Ishikawa (cell line): ENCODE data around the gene LRRC72.

Source experiments
- EP300 ChIP-seq: IDR thresholded peaks from 2 replicates; pipeline ENCODE4 v1.6.1; 2012; ENCODE audit warnings: borderline replicate concordance
- RAD21 ChIP-seq: IDR thresholded peaks from 2 replicates; pipeline ENCODE4 v1.6.1; 2012; ENCODE audit warnings: low read depth

DNA sequence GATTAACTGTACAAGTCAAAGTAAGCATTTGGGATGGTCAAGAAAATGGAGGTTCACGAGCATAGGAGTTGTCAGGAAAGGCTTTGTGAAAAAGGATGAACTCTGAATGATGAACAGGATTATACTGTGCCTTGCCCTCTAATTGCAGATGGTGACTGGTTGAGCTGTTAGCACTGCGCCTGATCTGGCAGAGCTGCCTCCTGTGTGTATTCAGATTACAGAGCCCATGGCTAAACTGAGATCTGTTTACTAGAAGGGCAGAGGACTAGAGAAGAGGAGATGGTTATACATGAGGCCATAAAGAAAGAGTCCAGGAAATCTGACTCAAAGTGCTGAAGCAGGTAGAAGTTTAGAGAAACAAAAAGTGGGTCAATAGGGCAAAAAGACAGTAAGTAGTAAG lies 29.7 kb downstream of the LRRC72 start:
- TF ChIP-seq RAD21 (no peak), EP300 (no peak)
